ENCODE measurements around the gene TRPM4. TPM values are rescaled to one million over a fixed set of nuclear protein-coding genes. Genes with fewer than 3 reads are reported as not detected.
"Not testable (repeated sequence)": the region's sequence is repeated elsewhere in the genome, so short reads cannot be mapped to it uniquely, and the experiment has no call there.

TRPM4 gene
- total and polyA plus RNA-seq, 4 donors: 8.1 to 31.2 (median 13.2) TPM

DNA sequence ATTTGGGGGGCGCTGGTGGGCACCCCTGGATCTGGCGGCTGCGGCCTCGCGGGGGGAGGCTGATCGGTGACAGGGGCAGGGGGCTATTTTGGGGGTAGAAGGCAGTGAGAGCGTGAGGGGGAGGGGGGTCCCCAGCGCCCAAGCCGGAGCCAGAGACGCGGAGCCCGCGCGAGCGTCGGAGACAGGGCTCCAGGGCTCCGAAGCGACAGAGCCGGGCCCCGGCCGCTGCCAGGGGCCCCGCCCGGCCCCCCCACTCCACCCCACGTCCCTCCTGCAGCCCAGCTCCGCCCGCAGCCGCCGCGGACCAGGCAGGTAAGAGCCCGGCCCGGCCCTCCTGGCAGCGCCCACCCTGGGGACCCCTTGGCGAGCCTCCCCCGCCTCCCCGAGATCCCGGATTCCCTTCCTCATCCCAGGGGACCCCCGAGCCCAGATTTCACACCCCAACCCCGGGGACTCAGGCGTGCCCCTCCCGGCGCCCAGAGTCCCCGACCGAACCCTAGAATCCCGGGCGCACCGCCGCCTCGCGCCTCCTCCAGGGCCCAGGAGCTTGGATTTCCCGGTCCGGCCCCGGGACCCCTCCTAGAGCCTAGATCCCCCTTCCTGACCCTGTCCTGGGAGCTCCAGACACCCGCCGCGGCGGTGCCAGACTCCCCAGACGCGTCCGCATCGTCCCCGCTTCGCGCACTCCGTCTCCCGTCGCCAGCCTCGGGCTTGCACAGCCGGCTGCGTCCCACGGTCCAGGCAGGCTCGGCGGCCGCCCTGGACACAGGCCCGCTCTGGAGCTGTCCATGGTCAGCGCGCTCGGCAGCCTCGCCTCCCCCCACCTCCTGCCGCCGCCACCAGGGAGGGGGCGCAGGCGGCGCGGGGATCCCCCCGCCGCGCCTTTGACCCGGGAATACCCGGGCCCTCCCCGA, 37.9 kb upstream of the TRPM4 start, which contains the start of gene PPFIA3:
Gene PPFIA3, plus strand, starts transcription at position 134 of the 914 bp plus-strand sequence. CDS start 8,330 bp downstream, outside the sequence.
- no peak for TF ChIP-seq JUND (IDR thresholded peaks at IDR 0.05)
- TF ChIP-seq, protein P1, sequence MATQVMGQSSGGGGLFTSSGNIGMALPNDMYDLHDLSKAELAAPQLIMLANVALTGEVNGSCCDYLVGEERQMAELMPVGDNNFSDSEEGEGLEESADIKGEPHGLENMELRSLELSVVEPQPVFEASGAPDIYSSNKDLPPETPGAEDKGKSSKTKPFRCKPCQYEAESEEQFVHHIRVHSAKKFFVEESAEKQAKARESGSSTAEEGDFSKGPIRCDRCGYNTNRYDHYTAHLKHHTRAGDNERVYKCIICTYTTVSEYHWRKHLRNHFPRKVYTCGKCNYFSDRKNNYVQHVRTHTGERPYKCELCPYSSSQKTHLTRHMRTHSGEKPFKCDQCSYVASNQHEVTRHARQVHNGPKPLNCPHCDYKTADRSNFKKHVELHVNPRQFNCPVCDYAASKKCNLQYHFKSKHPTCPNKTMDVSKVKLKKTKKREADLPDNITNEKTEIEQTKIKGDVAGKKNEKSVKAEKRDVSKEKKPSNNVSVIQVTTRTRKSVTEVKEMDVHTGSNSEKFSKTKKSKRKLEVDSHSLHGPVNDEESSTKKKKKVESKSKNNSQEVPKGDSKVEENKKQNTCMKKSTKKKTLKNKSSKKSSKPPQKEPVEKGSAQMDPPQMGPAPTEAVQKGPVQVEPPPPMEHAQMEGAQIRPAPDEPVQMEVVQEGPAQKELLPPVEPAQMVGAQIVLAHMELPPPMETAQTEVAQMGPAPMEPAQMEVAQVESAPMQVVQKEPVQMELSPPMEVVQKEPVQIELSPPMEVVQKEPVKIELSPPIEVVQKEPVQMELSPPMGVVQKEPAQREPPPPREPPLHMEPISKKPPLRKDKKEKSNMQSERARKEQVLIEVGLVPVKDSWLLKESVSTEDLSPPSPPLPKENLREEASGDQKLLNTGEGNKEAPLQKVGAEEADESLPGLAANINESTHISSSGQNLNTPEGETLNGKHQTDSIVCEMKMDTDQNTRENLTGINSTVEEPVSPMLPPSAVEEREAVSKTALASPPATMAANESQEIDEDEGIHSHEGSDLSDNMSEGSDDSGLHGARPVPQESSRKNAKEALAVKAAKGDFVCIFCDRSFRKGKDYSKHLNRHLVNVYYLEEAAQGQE (IDR thresholded peaks at IDR 0.05): peak; percentile 98
- H3K27ac ChIP-seq (ENCODE audit: low read depth in 1 of 2, low read length in 2 of 2): peak within 1 kb of the TSS; percentile 97 to 100
- H3K27me3 ChIP-seq (ENCODE audit: control insufficient read depth in 4 of 4, insufficient read depth in 4 of 4, low read length in 3 of 4): no peaks in the 10 kb centered on the region
- no peak for DNase-seq (ENCODE audit: low spot score)
- peak within 1 kb of the TSS; percentile 48 to 55 for H3K9ac ChIP-seq (ENCODE audit: low read depth in 1 of 2, low read length in 2 of 2)
- no peaks in the 10 kb centered on the region for H3K9me3 ChIP-seq (ENCODE audit: control insufficient read depth in 4 of 4, low read length in 3 of 4)
- WGBS: 1% methylated on average over 90 of the region's 90 CpGs
- peak within 1 kb of the TSS; percentile 50 to 69 (median 50) for H3K4me3 ChIP-seq (ENCODE audit: low read depth in 1 of 3, low read length in 3 of 3)
- peaks cover 11 to 37% (median 23%) of the 10 kb centered on the region in 4 donors for H3K4me1 ChIP-seq (ENCODE audit: control insufficient read depth in 4 of 4, insufficient read depth in 4 of 4, low read length in 3 of 4)
- H3K36me3 ChIP-seq (ENCODE audit: control insufficient read depth in 4 of 4, insufficient read depth in 3 of 4, low read depth in 1 of 4, low read length in 3 of 4): no peaks in the 10 kb centered on the region

DNA sequence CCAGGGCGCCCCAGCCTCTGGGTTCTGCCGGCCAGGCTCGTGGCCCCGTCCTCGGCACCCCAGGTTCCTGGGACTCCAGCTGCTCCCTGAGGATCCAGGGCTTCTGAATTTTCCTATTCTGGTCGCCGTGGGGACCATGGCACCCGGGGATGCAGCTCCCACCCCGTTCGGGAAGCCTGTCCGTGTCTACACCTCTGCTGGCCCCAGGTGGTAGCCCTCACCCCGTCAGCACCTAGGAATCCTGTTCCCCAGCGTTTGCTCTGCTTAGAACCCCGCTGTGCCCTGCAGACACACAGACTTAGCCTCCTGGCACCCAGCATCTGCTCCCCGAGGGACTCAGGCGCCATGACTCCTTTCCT, 37.3 kb upstream of the TRPM4 start:
- Histone ChIP-seq H3K9ac (ENCODE audit: low read depth in 1 of 2, low read length in 2 of 2) (no peak overlapping the region), H3K4me3 (ENCODE audit: low read depth in 1 of 3, low read length in 3 of 3) (no peak overlapping the region), H3K9me3 (ENCODE audit: control insufficient read depth in 4 of 4, low read length in 3 of 4) (no peaks in the 10 kb centered on the region), H3K27ac (ENCODE audit: low read depth in 1 of 2, low read length in 2 of 2) (no peak overlapping the region), H3K4me1 (ENCODE audit: control insufficient read depth in 4 of 4, insufficient read depth in 4 of 4, low read length in 3 of 4) (peaks cover 11 to 37% (median 20%) of the 10 kb centered on the region in 4 donors), H3K36me3 (ENCODE audit: control insufficient read depth in 4 of 4, insufficient read depth in 3 of 4, low read depth in 1 of 4, low read length in 3 of 4) (no peaks in the 10 kb centered on the region), H3K27me3 (ENCODE audit: control insufficient read depth in 4 of 4, insufficient read depth in 4 of 4, low read length in 3 of 4) (no peaks in the 10 kb centered on the region)
- 21% methylated on average over 16 of the region's 16 CpGs for WGBS
- TF ChIP-seq RAD21 (IDR thresholded peaks at IDR 0.05) (no peak), NR2F2 (IDR thresholded peaks at IDR 0.05) (no peak), FOXA1 (IDR thresholded peaks at IDR 0.05) (no peak), EGR1 (IDR thresholded peaks at IDR 0.05; ENCODE audit: low read depth in 2 of 2) (no peak), RXRA (IDR thresholded peaks at IDR 0.05) (no peak), GABPA (IDR thresholded peaks at IDR 0.05 in 1 of 2, conservative IDR thresholded peaks at IDR 0.05 in 1 of 2) (no peak), HNF4A (conservative IDR thresholded peaks at IDR 0.05) (no peak)
- TF ChIP-seq, protein P2, sequence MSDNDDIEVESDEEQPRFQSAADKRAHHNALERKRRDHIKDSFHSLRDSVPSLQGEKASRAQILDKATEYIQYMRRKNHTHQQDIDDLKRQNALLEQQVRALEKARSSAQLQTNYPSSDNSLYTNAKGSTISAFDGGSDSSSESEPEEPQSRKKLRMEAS (IDR thresholded peaks at IDR 0.05): no peak
- no peak for DNase-seq (ENCODE audit: low spot score)

DNA sequence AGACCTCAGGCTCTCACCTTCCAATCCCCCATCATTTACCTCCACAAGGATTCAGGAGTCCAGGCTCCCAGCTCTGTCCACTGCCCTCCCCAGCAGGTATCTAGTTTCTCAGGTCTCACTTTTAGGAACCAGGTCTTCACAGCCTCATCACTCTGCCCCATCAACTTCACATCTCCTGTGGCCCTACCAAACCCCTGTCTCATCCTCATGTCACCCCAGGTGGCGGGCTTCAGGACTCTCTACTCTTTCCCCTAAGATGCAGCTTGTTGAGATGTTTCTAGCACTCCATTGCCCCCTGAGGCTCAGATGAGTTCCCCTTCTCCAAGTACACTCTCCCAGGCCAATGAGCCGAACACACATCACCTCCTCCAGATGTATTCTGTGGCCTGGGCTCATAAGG, 36.7 kb upstream of the TRPM4 start:
- TF ChIP-seq HNF4A (conservative IDR thresholded peaks at IDR 0.05): no peak
- TF ChIP-seq FOXA2 (IDR thresholded peaks at IDR 0.05): no peak
- no peak for TF ChIP-seq RXRA (IDR thresholded peaks at IDR 0.05)
- no peak for TF ChIP-seq HNF4G (IDR thresholded peaks at IDR 0.05)
- no peak for TF ChIP-seq GABPA (IDR thresholded peaks at IDR 0.05 in 1 of 2, conservative IDR thresholded peaks at IDR 0.05 in 1 of 2)
- TF ChIP-seq, protein P2 (IDR thresholded peaks at IDR 0.05): no peak
- no peak overlapping the region for H3K4me3 ChIP-seq (ENCODE audit: low read depth in 1 of 3, low read length in 3 of 3)
- H3K9ac ChIP-seq (ENCODE audit: low read depth in 1 of 2, low read length in 2 of 2): no peak overlapping the region
- no peak overlapping the region for H3K27ac ChIP-seq (ENCODE audit: low read depth in 1 of 2, low read length in 2 of 2)
- H3K4me1 ChIP-seq (ENCODE audit: control insufficient read depth in 4 of 4, insufficient read depth in 4 of 4, low read length in 3 of 4): peaks cover 11 to 37% (median 20%) of the 10 kb centered on the region in 4 donors
- H3K36me3 ChIP-seq (ENCODE audit: control insufficient read depth in 4 of 4, insufficient read depth in 3 of 4, low read depth in 1 of 4, low read length in 3 of 4): no peaks in the 10 kb centered on the region
- no peaks in the 10 kb centered on the region for H3K27me3 ChIP-seq (ENCODE audit: control insufficient read depth in 4 of 4, insufficient read depth in 4 of 4, low read length in 3 of 4)
- no peaks in the 10 kb centered on the region for H3K9me3 ChIP-seq (ENCODE audit: control insufficient read depth in 4 of 4, low read length in 3 of 4)
- no peak for DNase-seq (ENCODE audit: low spot score)
- 97% methylated on average over 2 of the region's 2 CpGs for WGBS

DNA sequence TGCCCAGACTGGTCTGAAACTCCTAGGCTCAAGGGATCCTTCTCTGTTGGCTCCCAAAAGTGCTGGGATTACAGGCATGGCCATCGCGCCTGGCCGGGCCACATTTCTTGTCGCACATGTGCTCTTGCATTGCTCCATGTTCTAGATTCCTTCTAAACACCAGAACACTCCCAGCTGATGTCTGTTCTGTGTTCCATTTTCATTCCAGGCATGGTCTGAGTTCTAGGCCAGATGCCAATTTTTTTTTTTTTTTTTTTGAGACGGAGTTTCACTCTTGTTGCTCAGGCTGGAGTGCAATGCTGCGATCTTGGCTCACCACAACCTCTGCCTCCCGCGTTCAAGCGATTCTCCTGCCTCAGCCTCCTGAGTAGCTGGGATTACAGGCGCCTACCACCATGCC, 35.8 kb upstream of the TRPM4 start:
- not testable (repeated sequence) for H3K4me3 ChIP-seq (ENCODE audit: low read depth in 1 of 3, low read length in 3 of 3); DNase-seq (ENCODE audit: low spot score); H3K27me3 ChIP-seq (ENCODE audit: control insufficient read depth in 4 of 4, insufficient read depth in 4 of 4, low read length in 3 of 4); H3K27ac ChIP-seq (ENCODE audit: low read depth in 1 of 2, low read length in 2 of 2); H3K9me3 ChIP-seq (ENCODE audit: control insufficient read depth in 4 of 4, low read length in 3 of 4); H3K9ac ChIP-seq (ENCODE audit: low read depth in 1 of 2, low read length in 2 of 2); H3K36me3 ChIP-seq (ENCODE audit: control insufficient read depth in 4 of 4, insufficient read depth in 3 of 4, low read depth in 1 of 4, low read length in 3 of 4)
- 81% methylated on average over 10 of the region's 10 CpGs for WGBS
- peaks cover 11 to 28% (median 16%) of the 10 kb centered on the region in 4 donors for H3K4me1 ChIP-seq (ENCODE audit: control insufficient read depth in 4 of 4, insufficient read depth in 4 of 4, low read length in 3 of 4)

DNA sequence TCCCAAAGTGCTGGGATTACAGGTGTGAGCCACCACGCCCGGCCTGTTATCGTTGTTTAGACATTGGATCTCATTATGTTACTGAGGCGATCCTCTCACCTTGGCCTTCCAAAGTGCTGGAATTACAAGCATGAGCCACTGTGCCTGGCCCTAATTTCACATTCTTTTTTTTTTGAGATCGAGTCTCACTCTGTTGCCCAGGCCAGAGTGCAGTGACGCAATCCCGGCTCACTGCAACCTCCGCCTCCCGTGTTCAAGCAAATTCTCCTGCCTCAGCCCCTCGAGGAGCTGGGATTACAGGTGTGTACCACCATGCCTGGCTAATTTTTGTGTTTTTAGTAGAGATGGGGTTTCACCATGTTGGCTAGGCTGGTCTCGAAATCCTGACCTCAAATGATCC, 34.3 kb upstream of the TRPM4 start:
- WGBS: 78% methylated on average over 11 of the region's 11 CpGs
- H3K9ac ChIP-seq (ENCODE audit: low read depth in 1 of 2, low read length in 2 of 2); H3K4me3 ChIP-seq (ENCODE audit: low read depth in 1 of 3, low read length in 3 of 3); H3K36me3 ChIP-seq (ENCODE audit: control insufficient read depth in 4 of 4, insufficient read depth in 3 of 4, low read depth in 1 of 4, low read length in 3 of 4); H3K9me3 ChIP-seq (ENCODE audit: control insufficient read depth in 4 of 4, low read length in 3 of 4); H3K27ac ChIP-seq (ENCODE audit: low read depth in 1 of 2, low read length in 2 of 2); DNase-seq (ENCODE audit: low spot score); H3K27me3 ChIP-seq (ENCODE audit: control insufficient read depth in 4 of 4, insufficient read depth in 4 of 4, low read length in 3 of 4): not testable (repeated sequence)
- peaks cover 4 to 24% (median 12%) of the 10 kb centered on the region in 4 donors for H3K4me1 ChIP-seq (ENCODE audit: control insufficient read depth in 4 of 4, insufficient read depth in 4 of 4, low read length in 3 of 4)

Data from liver (tissue), 9 donors.